HG03066 (cell line): ENCODE measurements around the gene PLAAT2.
"Not testable (repeated sequence)": the region's sequence is repeated elsewhere in the genome, so short reads cannot be mapped to it uniquely, and the experiment has no call there.

Source experiments
- ATAC-seq: cut with Tn5 transposase; IDR thresholded peaks from one replicate; pipeline ENCODE4 v1.9.1; 2021; ENCODE audit warnings: low read depth; ENCODE audit not compliant: unreplicated experiment

The PLAAT2 gene

GRCh38 chr11:63563201-63564055 lies at the start of gene PLAAT2:
PLAAT2 (minus strand) TSS chr11:63563379; CDS start chr11:63563324, 55 bp downstream.
- no peak for ATAC-seq

GRCh38 chr11:63612181-63612580 lies 49.0 kb upstream of the PLAAT2 start:
- no peak for ATAC-seq

GRCh38 chr11:63611395-63611747 lies 48.2 kb upstream of the PLAAT2 start:
- ATAC-seq, result no peak

GRCh38 chr11:63610604-63611394 lies 47.6 kb upstream of the PLAAT2 start:
- ATAC-seq, result no peak

- no peak for ATAC-seq
Measured at GRCh38 chr11:63609971-63610580, 46.9 kb upstream of the PLAAT2 start.

GRCh38 chr11:63609536-63609935 lies 46.4 kb upstream of the PLAAT2 start:
- ATAC-seq, result no peak

GRCh38 chr11:63608353-63609345 lies 45.5 kb upstream of the PLAAT2 start:
- ATAC-seq, result no peak

- no peak for ATAC-seq
Measured at GRCh38 chr11:63603180-63603518, 40.0 kb upstream of the PLAAT2 start.

GRCh38 chr11:63602290-63603179 lies 39.4 kb upstream of the PLAAT2 start:
- ATAC-seq, result not testable (repeated sequence)

- ATAC-seq, result no peak
Measured at GRCh38 chr11:63599211-63600122, 36.3 kb upstream of the PLAAT2 start.

- no peak for ATAC-seq
Measured at GRCh38 chr11:63598556-63598955, 35.4 kb upstream of the PLAAT2 start.

- no peak for ATAC-seq
Measured at GRCh38 chr11:63595296-63595695, 32.1 kb upstream of the PLAAT2 start.

GRCh38 chr11:63592975-63593395 lies 29.8 kb upstream of the PLAAT2 start:
- no peak for ATAC-seq

- ATAC-seq, result no peak
Measured at GRCh38 chr11:63590024-63590788, 27.0 kb upstream of the PLAAT2 start.

- no peak for ATAC-seq
Measured at GRCh38 chr11:63589000-63589399, 25.8 kb upstream of the PLAAT2 start.

- ATAC-seq, result no peak
Measured at GRCh38 chr11:63586451-63587166, 23.4 kb upstream of the PLAAT2 start.

- ATAC-seq, result no peak
Measured at GRCh38 chr11:63583357-63583677, 20.1 kb upstream of the PLAAT2 start.
